Rectal smooth muscle tissue (tissue), 1 donor: Measurements from ENCODE around the gene GLTPD2.

ENCODE experiments used
- H3K27ac ChIP-seq: one replicate; pipeline ENCODE4 v1.7.0; 2013; ENCODE audit warnings: low read depth, low read length, inconsistent platforms
- H3K27me3 ChIP-seq: one replicate; pipeline ENCODE4 v1.7.0; 2013; ENCODE audit warnings: low read length; ENCODE audit not compliant: control insufficient read depth, insufficient read depth
- H3K36me3 ChIP-seq: one replicate; pipeline ENCODE4 v1.7.0; 2013; ENCODE audit warnings: low read length; ENCODE audit not compliant: control insufficient read depth, insufficient read depth
- H3K4me1 ChIP-seq: one replicate; pipeline ENCODE4 v1.7.0; 2013; ENCODE audit warnings: low read length; ENCODE audit not compliant: control insufficient read depth, insufficient read depth
- H3K4me3 ChIP-seq: one replicate; pipeline ENCODE4 v1.7.0; 2013; ENCODE audit warnings: low read length
- H3K9ac ChIP-seq: one replicate; pipeline ENCODE4 v1.7.0; 2013; ENCODE audit warnings: low read length

GLTPD2 gene

GRCh38 chr17:4839221-4839620, 50.5 kb downstream of the GLTPD2 start:
- Histone ChIP-seq H3K4me1 (peaks cover 4% of the 10 kb centered on the region), H3K27ac (no peak overlapping the region), H3K4me3 (no peak overlapping the region), H3K27me3 (no peaks in the 10 kb centered on the region), H3K9ac (no peak overlapping the region), H3K36me3 (no peaks in the 10 kb centered on the region)
